ENCODE data around the gene DHODH.
"Not testable (repeated sequence)": the region's sequence is repeated elsewhere in the genome, so short reads cannot be mapped to it uniquely, and the experiment has no call there.

The DHODH gene

DNA sequence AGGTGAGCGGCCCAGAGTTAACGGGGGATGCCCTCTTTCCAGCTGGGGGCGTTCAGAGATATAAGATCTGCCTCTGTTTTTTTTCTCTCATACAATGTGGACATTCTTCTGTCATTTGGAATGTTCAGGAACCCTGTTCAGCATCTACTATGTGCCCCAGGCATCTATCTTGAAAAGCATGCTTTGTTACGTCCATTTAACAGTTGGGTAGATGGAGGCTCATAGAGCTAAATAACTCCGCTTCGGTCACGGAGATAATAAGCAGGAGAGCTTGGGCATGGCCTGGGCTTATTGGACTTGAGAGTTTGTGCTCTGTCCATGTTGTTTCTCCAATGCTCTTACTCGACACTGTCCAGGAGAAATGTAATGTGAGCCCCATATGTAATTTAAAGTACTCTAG lies 6.1 kb downstream of the DHODH start:
- no peak for DNase-seq

DNA sequence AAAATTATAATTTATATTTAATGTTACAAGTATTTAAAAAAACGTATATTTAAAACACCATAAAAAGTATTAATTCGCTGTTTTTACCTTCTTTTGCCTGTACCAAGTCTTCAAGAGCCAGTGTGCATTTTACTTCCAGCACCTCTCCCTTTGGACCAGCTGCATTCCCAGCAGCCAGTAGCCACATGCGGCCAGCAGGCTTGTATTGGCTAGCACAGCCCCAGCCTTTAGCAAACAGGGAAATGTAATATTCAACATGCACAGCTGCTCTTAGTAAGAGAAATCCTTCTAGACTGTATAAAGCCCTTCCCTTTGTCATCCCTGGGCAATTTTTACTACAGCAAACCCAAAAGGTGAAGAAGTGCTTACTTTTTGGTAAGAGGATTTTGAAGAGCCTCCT lies 6.6 kb downstream of the DHODH start:
- no peak for DNase-seq

DNA sequence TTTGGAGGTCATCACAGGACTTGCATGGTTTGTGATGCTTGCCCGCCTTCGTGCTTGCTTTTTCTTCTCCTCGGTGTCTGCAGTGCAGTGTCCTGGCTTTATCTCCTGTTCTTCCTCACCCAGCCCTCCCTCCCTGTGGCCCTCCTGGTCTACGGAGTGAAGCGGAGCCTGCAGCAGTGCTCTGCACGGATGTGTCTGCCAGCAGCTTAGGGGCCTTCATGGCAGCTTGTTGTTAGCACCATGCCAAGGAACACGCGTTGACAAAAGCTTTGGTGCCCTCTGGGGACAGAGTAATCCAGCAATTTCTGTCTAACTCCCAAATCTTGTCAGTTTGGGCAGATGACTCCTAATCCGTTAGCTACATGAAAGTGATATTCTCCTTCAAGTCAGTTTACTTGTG lies 9.9 kb downstream of the DHODH start:
- DNase-seq: no peak

DNA sequence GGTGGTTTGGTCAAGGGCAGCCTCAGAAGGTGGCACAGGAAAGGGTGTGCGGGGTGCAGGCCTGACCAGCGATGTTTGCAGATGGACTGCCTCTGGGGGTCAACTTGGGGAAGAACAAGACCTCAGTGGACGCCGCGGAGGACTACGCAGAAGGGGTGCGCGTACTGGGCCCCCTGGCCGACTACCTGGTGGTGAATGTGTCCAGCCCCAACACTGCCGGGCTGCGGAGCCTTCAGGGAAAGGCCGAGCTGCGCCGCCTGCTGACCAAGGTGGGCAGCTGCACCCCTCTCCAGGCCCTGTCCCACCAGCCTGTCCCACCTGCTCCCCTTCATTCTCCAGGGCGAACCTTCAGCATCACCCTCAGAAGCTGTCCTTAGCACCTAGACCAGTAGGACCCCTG lies 12.5 kb downstream of the DHODH start:
- DNase-seq: no peak

DNA sequence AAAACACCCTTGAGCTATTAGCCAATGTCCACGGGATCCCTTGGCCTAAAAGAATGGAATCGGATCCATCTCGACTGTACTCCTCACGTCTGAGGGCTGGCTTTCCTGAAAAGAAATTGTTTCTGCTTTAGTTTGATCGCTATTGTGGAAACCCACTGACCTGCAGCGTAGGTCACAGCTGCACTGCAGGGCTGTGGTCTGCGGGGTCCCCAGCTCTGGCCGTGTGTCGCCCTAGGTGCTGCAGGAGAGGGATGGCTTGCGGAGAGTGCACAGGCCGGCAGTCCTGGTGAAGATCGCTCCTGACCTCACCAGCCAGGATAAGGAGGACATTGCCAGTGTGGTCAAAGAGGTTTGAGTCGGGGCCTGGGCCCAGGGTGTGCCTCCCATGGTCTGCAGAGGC lies 13.6 kb downstream of the DHODH start:
- DNase-seq: no peak

DNA sequence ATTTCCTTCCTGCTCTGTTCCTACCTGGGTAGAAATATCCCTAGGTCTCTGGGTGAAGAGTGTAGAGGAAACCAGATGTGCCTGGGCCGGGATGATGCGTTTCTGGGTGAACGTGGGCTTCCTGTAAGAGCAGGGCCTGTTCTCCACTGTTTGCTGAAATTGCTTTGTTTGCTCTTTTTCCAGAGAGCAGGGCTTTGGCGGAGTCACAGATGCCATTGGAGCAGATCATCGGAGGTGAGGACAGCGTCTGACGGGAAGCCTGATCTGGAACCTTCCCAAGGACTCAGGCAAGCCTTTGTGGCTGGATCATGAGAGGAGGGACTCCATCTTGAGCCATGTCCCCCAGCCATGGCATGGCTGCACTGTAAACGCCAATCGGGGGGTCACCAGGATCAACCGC lies 15.4 kb downstream of the DHODH start:
- DNase-seq: no peak

DNA sequence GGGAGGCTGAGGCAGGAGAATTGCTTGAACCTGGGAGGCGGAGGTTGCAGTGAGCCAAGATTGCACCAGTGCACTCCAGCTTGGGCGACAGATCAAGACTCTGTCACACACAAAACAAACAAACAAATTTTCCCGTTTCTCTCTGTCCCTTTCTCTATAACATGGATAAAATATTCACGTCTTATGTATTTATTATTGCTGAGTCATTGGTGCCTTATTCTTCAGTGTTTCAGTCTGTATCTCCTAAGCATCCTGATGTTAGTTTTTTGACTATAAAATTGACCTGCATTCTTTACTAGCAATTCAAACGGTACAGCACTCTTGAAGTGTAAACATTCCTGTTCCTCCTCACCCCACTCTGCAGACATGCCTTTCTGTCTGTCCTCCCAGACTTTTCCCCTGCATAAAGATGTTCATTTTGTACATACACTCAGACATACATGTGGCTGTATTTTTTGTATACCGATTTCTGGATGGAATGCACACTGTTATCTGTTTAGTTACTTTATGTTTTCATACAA lies 16.4 kb downstream of the DHODH start:
- DNase-seq: no peak

DNA sequence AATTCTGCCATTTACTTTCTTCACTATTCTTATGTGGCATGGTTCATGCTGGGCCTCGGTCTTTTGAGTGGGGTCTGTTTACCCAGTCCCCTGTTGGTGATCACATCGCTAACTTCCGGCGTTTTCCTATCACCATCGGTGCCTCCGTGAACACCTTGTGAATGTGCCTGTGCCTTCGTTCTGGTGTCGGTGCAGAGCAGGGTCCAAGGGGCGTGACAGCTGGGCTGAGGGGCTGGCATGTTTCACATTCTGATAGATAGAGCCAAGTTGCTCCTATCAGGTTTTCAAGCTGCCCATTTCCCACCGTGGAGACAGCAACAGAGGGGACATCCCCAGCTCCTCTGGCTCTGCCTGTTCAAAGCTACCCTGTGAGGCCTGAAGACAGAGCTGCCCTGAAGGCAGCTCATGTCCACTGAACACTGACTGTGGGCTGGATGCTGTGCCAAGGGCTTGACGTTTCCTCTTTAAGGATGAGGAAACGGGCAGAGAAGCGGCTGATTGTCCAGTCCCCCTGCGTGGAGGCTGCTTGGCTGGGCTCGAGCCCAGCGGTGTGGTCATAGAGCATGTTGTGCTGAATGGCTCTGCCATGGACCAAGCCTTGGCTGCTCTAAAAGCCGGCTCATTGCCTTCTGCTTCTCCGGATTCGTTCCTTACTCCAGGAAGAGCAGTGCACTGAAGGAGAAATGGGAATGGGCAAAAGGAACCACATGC lies 17.0 kb downstream of the DHODH start:
- peak; percentile 56 for DNase-seq

DNA sequence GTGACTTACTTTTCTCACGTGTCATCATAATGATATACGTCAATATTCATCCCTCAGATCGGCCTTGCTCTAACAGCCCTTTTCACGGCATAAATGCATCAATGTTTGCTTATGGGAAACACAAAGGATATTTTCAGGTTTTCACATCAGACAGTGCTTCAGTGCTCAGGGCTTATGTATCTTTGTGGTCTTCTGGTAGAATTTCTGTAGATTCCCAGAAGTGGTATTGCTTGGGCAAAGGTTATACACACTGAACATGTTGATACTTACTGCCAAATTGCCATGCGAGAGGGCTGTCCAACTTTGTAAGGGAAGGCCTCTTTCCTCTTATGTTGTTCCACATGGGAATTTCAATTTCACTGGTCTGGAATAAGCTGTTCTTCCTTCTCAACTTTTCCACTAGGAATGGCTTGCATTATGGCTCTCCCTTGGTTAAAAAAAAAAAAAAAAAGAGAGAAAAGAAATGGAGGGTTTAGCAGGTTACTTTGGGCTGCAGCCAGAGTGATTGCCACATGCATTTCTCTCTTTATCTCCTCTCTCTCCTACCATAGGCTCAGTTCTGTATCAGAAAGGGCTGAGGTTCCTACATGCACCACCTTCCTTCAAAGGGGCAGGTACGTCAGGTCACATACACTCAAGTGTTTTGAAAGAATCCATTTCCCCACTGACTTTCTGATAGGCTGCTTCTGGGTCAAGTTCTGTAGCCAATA lies 19.3 kb downstream of the DHODH start:
- no peak for DNase-seq

DNA sequence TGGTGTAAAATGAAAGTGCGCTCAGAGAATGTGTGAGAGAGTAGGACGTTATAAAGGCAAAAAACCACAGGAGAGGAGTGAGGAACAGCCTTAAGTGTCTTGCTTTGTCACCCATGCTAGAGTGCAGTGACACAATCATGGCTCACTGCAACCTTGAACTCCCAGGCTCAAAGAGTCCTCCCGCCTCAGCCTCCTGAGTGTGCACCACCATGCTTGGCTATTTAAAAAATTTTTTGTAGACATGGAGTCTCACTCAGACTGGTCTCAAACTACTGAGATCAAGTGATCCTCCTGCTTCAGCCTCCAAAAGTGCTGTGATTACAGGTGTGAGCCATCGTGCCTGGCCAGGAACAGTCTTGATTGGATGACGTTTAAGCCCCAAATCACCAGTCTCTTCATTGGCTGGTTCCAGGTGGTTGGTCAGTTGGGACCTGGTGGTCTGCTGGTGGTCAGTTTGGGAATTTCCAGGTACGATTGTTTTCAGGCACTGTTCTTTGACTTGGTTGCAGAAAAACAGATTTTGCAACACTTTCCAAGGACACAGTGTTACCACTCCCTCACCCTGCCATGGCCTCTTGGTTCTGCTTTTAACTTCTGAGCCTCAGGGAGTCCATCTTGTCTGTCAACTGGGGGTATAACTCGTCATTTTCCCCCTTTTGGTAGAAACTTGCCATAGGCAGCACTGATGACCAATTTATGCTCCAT lies 21.2 kb downstream of the DHODH start:
- no peak for DNase-seq

DNA sequence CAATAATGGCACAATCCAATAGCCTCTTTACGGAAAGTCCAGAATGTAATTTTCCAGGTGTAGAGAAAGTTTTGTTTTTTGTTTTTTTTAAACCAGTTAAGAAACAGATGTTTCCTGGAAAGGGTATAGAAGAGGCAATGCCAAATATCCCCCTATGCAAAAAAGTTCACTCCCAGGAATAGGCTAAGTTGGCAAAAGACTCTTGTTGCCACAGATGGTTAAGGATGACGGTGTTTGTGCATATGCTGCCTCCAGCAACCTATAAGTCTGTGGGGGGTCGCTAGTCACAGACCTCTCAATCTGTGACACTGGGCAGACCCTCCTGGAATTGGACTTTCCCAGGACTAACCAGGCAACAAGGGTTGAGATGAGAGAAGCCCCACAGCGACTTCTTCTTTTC lies 24.9 kb downstream of the DHODH start:
- DNase-seq: no peak

DNA sequence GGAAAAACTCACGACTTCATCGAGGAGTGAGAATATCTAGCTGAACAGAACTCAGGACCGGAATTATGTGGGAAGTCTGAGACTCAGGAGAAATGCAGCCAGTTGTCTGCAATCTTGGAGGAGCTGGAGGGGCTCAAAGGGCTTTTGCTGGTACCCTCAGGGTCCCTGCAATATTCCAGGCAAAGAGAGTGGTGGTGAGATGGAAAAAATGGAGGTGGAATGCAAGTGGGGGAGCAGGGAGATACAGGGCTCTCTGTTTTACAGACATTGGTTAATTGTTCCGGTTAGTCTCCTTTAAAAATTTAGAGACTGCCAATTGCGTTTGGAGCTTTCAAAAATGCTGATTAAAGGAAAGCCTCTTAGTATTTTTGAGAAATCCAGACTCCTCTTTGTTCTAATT lies 27.6 kb downstream of the DHODH start:
- DNase-seq: no peak

DNA sequence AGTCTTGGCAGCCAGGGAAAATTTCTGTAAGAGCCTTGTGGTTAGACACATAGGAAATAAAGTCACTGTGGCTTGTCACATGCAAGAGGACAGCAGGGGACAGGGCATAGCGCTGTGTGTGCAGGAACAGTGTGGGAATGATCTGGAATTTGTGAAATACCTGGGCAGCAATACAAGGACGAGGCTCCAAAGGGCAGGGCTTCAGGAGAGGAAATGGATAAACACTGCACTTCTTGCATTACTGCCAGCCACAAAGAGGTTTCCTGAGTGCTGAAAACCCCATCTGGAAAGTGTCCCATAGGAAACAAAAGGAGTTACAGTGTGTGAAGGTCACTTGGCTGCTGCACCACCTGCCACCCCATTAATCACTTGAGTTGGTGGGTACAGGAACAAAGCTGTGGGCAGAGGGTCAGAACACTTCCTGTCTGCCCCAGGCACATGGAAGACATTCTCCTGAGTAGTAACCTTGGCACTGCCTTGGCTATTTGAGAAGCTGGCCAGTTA lies 33.7 kb downstream of the DHODH start:
- DNase-seq: peak; percentile 2

DNA sequence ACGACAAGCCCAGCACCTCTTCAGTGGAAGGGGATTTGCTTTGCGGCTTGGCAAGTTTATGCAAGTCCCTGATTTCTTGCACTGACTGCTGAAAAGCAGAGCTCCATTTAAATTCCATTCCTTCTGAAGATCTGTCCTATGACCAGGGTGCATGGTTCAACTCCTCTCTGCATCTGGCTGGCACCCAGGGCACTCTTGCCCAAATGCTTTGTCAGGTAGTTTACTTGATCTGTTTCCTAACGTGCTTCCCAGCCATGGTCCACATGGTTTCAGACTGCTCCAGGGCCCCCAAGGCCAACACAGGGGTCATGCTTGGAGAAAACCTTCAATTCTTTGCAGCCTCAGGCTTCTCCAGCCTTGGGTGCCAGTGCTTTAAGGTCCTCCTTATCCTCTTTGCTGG lies 34.5 kb downstream of the DHODH start:
- DNase-seq: no peak

DNA sequence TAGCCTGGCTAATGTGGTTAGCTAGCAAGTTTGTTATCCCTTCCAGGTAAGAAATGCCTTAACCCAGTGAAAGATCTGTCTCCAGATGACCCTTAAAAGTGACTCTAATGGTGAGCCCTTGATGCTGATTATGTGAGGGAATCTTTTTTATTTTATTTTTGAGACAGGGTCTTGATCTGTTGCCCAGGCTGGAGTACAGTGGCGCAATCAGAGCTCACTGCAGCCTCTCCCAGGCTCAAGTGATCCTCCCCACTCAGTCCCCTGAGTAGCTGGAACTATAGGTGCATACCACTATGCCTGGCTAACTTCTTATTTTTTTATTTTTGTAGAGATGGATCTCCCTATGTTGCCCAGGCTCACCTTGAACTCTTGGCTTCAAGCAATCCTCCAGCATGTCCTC lies 35.0 kb downstream of the DHODH start:
- DNase-seq: no peak

DNA sequence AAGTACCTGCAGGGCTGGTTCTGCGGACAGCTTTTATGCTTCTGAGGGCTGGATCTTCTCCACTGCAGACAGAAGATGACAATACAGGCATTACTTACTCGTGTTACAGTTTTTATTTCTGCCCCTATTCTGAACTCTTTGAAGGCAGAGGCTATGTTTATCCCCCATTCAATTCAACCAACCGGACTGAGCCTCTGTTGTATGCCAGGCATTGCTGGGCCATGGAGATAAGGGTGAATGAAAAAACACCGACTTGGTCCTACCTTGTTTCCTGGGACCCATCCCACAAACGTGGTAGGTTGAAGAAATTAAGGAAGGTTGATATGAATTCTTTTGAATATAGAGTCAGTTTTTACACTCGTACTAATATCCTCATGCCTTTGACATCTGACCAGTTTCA lies 35.8 kb downstream of the DHODH start:
- no peak for DNase-seq

DNA sequence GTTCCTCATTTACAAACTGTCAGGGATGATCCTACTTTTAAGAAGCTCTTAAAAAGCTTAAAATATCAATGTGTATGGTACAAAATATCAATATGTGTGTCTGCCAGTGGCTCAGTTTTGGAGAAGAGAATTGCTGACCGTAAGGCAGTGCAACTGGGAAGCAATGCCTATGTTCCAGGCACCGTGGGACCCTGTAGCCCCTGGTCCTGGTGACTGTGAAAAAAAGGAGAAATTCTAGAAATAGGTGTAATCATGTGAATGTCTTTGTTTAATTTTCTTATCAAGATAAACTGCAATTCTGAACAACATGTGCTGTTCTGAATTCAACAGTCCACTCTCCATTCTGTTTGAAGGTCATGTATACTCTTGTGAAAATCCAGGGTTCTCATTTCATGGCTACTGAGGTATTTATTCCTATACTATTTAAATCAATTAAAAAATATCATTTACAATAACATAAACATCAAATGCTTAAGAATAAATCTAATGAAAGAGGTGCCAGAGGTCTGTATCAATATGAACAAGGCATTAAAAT lies 36.3 kb downstream of the DHODH start:
- DNase-seq: no peak

DNA sequence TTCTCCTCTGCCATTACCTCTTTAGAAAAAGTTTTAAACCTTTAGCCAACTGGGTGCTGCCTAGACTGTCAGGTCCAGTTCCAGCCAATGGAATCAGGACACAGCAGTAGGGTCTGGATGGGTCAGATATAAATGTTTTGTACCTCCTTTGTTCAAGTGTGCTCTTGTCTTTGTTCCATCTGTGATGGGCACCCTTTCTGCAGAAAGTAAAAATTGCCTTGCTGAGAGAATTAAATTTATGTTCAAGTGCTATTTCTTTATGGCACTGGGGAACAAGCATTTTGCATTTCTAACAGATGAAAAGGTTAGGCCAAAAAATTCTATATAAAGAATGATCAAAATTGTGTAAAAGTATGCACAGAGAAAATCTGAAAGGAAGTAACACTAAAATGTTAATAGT lies 40.6 kb downstream of the DHODH start:
- DNase-seq: no peak

DNA sequence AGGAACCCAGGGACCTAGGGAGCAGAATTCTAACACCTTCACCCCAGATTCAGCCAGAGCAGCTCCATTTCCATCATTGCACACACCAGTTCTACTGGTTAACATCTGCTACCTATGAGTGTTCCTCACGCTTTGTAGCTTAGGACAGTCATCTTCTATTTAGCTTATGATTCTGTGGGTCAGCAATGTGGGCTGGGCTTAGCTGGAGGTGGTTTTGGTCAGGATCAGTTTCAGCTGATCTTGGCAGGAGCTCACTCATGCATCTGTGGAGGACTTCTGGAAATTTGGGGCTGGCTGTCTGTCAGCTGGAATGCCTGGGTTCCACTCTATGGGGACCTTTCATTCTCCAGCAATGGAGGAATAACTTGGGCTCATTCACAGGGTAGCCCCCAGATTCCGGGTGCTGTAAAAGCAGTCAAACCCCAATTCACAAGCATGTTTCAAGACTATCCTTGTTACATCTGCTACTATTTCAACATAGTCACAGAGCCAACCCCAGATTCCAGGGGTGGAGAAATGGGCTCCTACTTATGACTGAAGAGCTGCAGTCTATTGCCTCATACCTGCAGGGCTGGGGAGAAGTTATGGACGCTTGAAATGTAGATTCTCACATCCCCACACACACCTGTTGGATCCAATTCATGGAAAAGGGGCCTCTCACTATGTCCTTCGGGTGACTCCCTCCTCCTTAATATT lies 42.4 kb downstream of the DHODH start:
- no peak for DNase-seq

DNA sequence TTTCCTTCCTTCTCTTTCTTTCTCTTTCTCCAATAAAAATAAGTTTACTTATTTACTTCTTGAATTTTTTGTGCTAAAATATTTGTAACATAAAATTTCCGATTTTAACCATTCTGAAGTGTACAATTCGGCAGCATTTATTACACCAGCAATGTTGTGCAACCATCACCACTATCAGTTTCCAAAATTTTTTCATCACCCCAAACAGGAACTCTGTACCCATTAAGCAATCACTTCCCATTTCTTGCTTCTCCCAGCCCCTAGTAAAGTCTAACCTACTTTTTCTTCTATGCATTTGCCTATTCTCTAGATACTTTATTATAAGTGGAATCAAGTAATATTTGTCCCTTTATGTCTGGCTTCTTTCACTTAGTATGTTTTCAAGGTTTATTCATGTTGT lies 43.3 kb downstream of the DHODH start:
- DNase-seq: no peak

DNA sequence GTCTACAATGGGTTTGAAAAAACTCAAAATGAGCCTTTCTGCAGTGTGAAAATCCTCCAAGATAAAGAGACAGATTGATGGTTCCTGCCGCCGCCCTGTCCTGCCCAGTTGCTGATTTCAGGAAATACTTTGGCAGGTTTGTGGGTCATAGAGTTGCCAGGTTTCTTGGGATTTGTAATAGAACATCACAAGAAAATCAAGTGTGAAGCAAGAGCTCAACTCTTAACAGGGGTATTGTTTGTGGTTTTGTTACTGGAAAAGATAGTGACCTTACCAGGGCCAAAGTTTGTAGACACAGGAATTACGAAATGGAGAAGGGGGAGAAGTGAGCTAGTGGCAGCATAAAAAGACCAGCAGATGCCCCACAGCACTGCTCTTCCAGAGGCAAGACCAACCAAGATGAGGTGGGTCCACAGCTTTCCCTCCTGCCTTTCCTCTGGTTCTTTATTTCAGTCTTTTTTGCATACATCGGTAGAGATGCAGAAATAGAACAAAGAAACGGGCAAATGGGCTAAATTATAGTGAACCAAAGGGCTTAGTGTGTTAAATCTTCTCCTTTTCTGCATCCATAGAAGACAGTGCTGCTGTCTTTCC lies 45.8 kb downstream of the DHODH start, which contains the start of gene HP:
HP (plus strand) TSS at position 252 of the 594 bp plus-strand sequence; CDS start at position 400, 148 bp downstream.
- not testable (repeated sequence) for DNase-seq

DNA sequence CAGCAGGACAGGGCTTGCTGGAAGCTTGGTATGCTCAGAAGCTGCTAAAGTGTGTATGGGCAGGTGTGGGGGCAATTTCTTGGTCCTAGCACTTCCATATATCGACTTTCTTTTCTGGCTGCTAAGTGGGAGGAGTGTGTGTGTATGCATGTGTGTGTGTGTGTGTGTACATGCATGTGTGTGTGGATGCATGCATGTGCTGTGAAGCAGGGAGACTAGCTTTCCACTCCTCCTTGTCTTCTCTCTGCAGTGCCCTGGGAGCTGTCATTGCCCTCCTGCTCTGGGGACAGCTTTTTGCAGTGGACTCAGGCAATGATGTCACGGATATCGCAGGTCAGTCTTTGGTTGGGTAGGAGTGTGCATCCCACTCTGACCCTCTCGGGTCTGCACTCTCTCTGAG lies 47.4 kb downstream of the DHODH start:
- no peak for DNase-seq

Data from midbrain (tissue), 1 donor.